CD14-positive monocyte (primary cell): ENCODE measurements around the gene TNFRSF6B. TPM values are rescaled to one million over a fixed set of nuclear protein-coding genes. Genes with fewer than 3 reads are reported as not detected.

ENCODE experiments used
- DNase-seq, 3 donors: peaks; one replicate each; pipeline ENCODE4 v3.0.0-alpha.2; 2011 to 2022
- H2AFZ ChIP-seq: 2 replicates; pipeline ENCODE4 v1.6.0; 2012; ENCODE audit warnings: mild to moderate bottlenecking, low read depth, low read length, inconsistent platforms; ENCODE audit not compliant: insufficient read depth, poor library complexity, severe bottlenecking
- H3K27ac ChIP-seq, 2 donors: 1 replicate in 1 of 2; 2 replicates in 1 of 2; pipeline ENCODE4 v1.5.1; 2012 to 2013; ENCODE audit warnings: low read length in 2 of 2, control low read depth in 1 of 2, inconsistent platforms in 1 of 2, low read depth in 1 of 2, mild to moderate bottlenecking in 1 of 2
- H3K27me3 ChIP-seq, 2 donors: one replicate each; pipeline versions ENCODE4 v1.6.0 to v1.6.1; 2011 to 2013; ENCODE audit warnings: low read length in 2 of 2; ENCODE audit not compliant: control insufficient read depth in 2 of 2, insufficient read depth in 2 of 2
- H3K36me3 ChIP-seq, 2 donors: replicated peaks in 1 of 2; 1 replicate in 1 of 2; 2 replicates in 1 of 2; pipeline versions ENCODE4 v1.5.1 to v1.6.1; 2012 to 2013; ENCODE audit warnings: low read length in 2 of 2, control low read depth in 1 of 2, inconsistent platforms in 1 of 2, mild to moderate bottlenecking in 1 of 2; ENCODE audit not compliant: insufficient read depth in 2 of 2, control insufficient read depth in 1 of 2
- H3K4me1 ChIP-seq, 2 donors: 1 replicate in 1 of 2; 2 replicates in 1 of 2; pipeline versions ENCODE4 v1.5.1 to v1.6.1; 2012 to 2013; ENCODE audit warnings: low read length in 2 of 2, control low read depth in 1 of 2, inconsistent platforms in 1 of 2, mild to moderate bottlenecking in 1 of 2, moderate library complexity in 1 of 2; ENCODE audit not compliant: insufficient read depth in 2 of 2, control insufficient read depth in 1 of 2
- H3K4me2 ChIP-seq: replicated peaks from 2 replicates; pipeline ENCODE3; 2012; ENCODE audit warnings: low read length, moderate library complexity, mild to moderate bottlenecking; ENCODE audit not compliant: poor library complexity, severe bottlenecking; ENCODE audit errors: extremely low read depth
- H3K4me3 ChIP-seq, 3 experiments: fragments of 200-600 bp in 1 of 3; sonication (generic) in 1 of 3; replicated peaks in 1 of 3; 1 replicate in 2 of 3; 2 replicates in 1 of 3; pipeline ENCODE4 v1.5.1; 2011 to 2013; ENCODE audit warnings: low read length in 3 of 3, mild to moderate bottlenecking in 3 of 3, control low read depth in 2 of 3, low read depth in 2 of 3, inconsistent platforms in 1 of 3, moderate library complexity in 1 of 3
- H3K79me2 ChIP-seq: 2 replicates; pipeline ENCODE4 v1.6.0; 2012; ENCODE audit warnings: mild to moderate bottlenecking, control low read depth, inconsistent platforms, low read length, moderate library complexity; ENCODE audit not compliant: insufficient read depth
- H3K9ac ChIP-seq: 2 replicates; pipeline ENCODE4 v1.6.0; 2017; ENCODE audit warnings: low read length, mild to moderate bottlenecking; ENCODE audit not compliant: insufficient read depth, poor library complexity, severe bottlenecking
- H3K9me3 ChIP-seq, 2 donors: replicated peaks in 1 of 2; 1 replicate in 1 of 2; 2 replicates in 1 of 2; pipeline versions ENCODE4 v1.5.1 to v1.6.1; 2012 to 2013; ENCODE audit warnings: low read length in 2 of 2, control low read depth in 1 of 2; ENCODE audit not compliant: control insufficient read depth in 1 of 2, insufficient read depth in 1 of 2
- H4K20me1 ChIP-seq: 2 replicates; pipeline ENCODE4 v1.6.0; 2012; ENCODE audit warnings: mild to moderate bottlenecking, low read length, control low read depth, moderate library complexity; ENCODE audit not compliant: insufficient read depth
- H3K27ac Mint-ChIP-seq, 7 donors: one replicate each; pipeline ENCODE4 v1.8.0; 2020; ENCODE audit warnings: mild to moderate bottlenecking in 7 of 7, mixed read lengths in 7 of 7, moderate library complexity in 6 of 7, inconsistent platforms in 2 of 7
- H3K27me3 Mint-ChIP-seq, 3 donors: one replicate each; pipeline ENCODE4 v1.8.0; 2021 to 2022; ENCODE audit warnings: low read depth in 3 of 3, mild to moderate bottlenecking in 3 of 3, mixed read lengths in 3 of 3, moderate library complexity in 3 of 3, inconsistent platforms in 1 of 3
- H3K36me3 Mint-ChIP-seq, 2 donors: one replicate each; pipeline ENCODE4 v1.8.0; 2020; ENCODE audit warnings: mixed read lengths in 2 of 2, inconsistent platforms in 1 of 2, mild to moderate bottlenecking in 1 of 2
- H3K4me1 Mint-ChIP-seq: one replicate; pipeline ENCODE4 v1.8.0; 2020; ENCODE audit warnings: mild to moderate bottlenecking, mixed read lengths
- H3K4me3 Mint-ChIP-seq, 2 donors: one replicate each; pipeline ENCODE4 v1.8.0; 2020; ENCODE audit warnings: mild to moderate bottlenecking in 2 of 2, mixed read lengths in 2 of 2, moderate library complexity in 1 of 2
- H3K9me3 Mint-ChIP-seq, 7 donors: one replicate each; pipeline ENCODE4 v1.8.0; 2020 to 2022; ENCODE audit warnings: mixed read lengths in 7 of 7, mild to moderate bottlenecking in 6 of 7, moderate library complexity in 6 of 7, inconsistent platforms in 2 of 7
- WGBS: methylation state at CpG from one replicate; pipeline ENCODE4 v1.1.5; 2013; ENCODE audit warnings: missing lambda C conversion rate; ENCODE audit not compliant: insufficient coverage; 5-methylcytosine and 5-hydroxymethylcytosine counted together
- intact Hi-C, 2 donors: fragments of 100-400 bp; cut with micrococcal nuclease; formaldehyde crosslinking; loops; one replicate each; pipeline versions ENCODE4 v1.15.0 to v1.15.1; 2023
- polyA plus RNA-seq, 3 donors: library from polyadenylated mRNA; depleted of rRNA in 1 of 3; unstranded in 2 of 3; stranded (reverse) in 1 of 3; fragments of 300-500 nt in 2 of 3; fragments of >200 nt in 1 of 3; fragmentation: Illumina TruSeq in 2 of 3; gene quantifications; 1 replicate in 2 of 3; 2 replicates in 1 of 3; pipeline ENCODE4 v1.2.3, GENCODE V29; 2012 to 2021
- TF ChIP-seq, protein P1 (sequence below): fragments of 200-600 bp; IDR thresholded peaks from one replicate; pipeline ENCODE4 v1.8.0; 2022; ENCODE audit warnings: antibody characterized with exemption, mild to moderate bottlenecking

Gene TNFRSF6B
- polyA plus RNA-seq, 3 donors = 6.5 TPM; not detected in 2

GRCh38 chr20:63737945-63738686 is 41.7 kb downstream of the TNFRSF6B start:
- peaks cover 17 to 37% (median 25%) of the 10 kb centered on the region in 3 donors for H3K27me3 Mint-ChIP-seq
- H3K9me3 Mint-ChIP-seq = peaks cover 0 to 4% (median 0%) of the 10 kb centered on the region in 7 donors
- peaks cover under 1 to 30% of the 10 kb centered on the region in 2 donors for H3K36me3 Mint-ChIP-seq
- TF ChIP-seq, protein P1, sequence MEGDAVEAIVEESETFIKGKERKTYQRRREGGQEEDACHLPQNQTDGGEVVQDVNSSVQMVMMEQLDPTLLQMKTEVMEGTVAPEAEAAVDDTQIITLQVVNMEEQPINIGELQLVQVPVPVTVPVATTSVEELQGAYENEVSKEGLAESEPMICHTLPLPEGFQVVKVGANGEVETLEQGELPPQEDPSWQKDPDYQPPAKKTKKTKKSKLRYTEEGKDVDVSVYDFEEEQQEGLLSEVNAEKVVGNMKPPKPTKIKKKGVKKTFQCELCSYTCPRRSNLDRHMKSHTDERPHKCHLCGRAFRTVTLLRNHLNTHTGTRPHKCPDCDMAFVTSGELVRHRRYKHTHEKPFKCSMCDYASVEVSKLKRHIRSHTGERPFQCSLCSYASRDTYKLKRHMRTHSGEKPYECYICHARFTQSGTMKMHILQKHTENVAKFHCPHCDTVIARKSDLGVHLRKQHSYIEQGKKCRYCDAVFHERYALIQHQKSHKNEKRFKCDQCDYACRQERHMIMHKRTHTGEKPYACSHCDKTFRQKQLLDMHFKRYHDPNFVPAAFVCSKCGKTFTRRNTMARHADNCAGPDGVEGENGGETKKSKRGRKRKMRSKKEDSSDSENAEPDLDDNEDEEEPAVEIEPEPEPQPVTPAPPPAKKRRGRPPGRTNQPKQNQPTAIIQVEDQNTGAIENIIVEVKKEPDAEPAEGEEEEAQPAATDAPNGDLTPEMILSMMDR = no peak
- Histone ChIP-seq H3K9me3 (no peaks in the 10 kb centered on the region), H4K20me1 (peaks cover 62% of the 10 kb centered on the region), H3K27ac (no peak overlapping the region), H3K4me2 (peak overlapping the region; percentile 91), H3K4me3 (peak overlapping the region in 1 of 3 experiments; percentile 75), H2AFZ (no peak overlapping the region), H3K9ac (no peak overlapping the region), H3K36me3 (peaks cover 28 to 33% of the 10 kb centered on the region in 2 donors), H3K79me2 (peaks cover 7% of the 10 kb centered on the region), H3K27me3 (peaks cover 8 to 26% of the 10 kb centered on the region in 2 donors), H3K4me1 (peaks cover 35 to 47% of the 10 kb centered on the region in 2 donors)
- 19% methylated on average over 43 of the region's 43 CpGs for WGBS
- no peak overlapping the region for H3K27ac Mint-ChIP-seq
- intact Hi-C loops = loop anchor here (5.0 kb wide), 2 partner anchors 96 to 166 kb away; partner anchors contain the start of gene HELZ2 (in 1 of the 2)
- H3K4me1 Mint-ChIP-seq = peaks cover 21% of the 10 kb centered on the region
- DNase-seq = no peak
- H3K4me3 Mint-ChIP-seq = peak overlapping the region; percentile 35 to 37

GRCh38 chr20:63738687-63739129 is 42.3 kb downstream of the TNFRSF6B start:
- peaks cover 0 to 4% (median 0%) of the 10 kb centered on the region in 7 donors for H3K9me3 Mint-ChIP-seq

More at GRCh38 chr20:63738687-63739129, 42.3 kb downstream of the TNFRSF6B start:
- H3K4me2 ChIP-seq = peak overlapping the region; percentile 91
- H3K27ac Mint-ChIP-seq = no peak overlapping the region
- no peak overlapping the region for H2AFZ ChIP-seq
- TF ChIP-seq, protein P1 = no peak
- H4K20me1 ChIP-seq = peaks cover 56% of the 10 kb centered on the region
- H3K27ac ChIP-seq = no peak overlapping the region
- 12% methylated on average over 25 of the region's 26 CpGs for WGBS
- H3K4me3 Mint-ChIP-seq = peak overlapping the region; percentile 37 to 62
- H3K4me3 ChIP-seq = peak overlapping the region in 2 of 3 experiments; percentile 26 to 75
- peaks cover 22 to 33% of the 10 kb centered on the region in 2 donors for H3K36me3 ChIP-seq
- peak; percentile 14 to 40 (median 32) for DNase-seq
- peaks cover 17 to 37% (median 25%) of the 10 kb centered on the region in 3 donors for H3K27me3 Mint-ChIP-seq
- intact Hi-C loops = loop anchor here (5.0 kb wide), 2 partner anchors 96 to 166 kb away; partner anchors contain the start of gene HELZ2 (in 1 of the 2)
- peaks cover 7% of the 10 kb centered on the region for H3K79me2 ChIP-seq
- H3K9ac ChIP-seq = peak overlapping the region; percentile 49
- peaks cover 6 to 27% of the 10 kb centered on the region in 2 donors for H3K36me3 Mint-ChIP-seq
- peaks cover 8 to 26% of the 10 kb centered on the region in 2 donors for H3K27me3 ChIP-seq
- peaks cover 21% of the 10 kb centered on the region for H3K4me1 Mint-ChIP-seq
- peaks cover 35 to 47% of the 10 kb centered on the region in 2 donors for H3K4me1 ChIP-seq
- no peaks in the 10 kb centered on the region for H3K9me3 ChIP-seq
